Upper lobe of left lung (tissue), 4 donors: ENCODE measurements around the gene SRGAP3.

Source experiments
- CTCF ChIP-seq, 6 experiments: fragments of 450-650 bp in 4 of 6; fragments of 200-600 bp in 2 of 6; sonication (generic) in 2 of 6; IDR thresholded peaks; one replicate each; pipeline ENCODE4 v1.5.1; 2016 to 2019; ENCODE audit warnings: antibody characterized with exemption in 6 of 6
- EP300 ChIP-seq, 4 donors: sonication (generic); formaldehyde crosslinking; IDR thresholded peaks; one replicate each; pipeline ENCODE4 v1.5.1; 2017; ENCODE audit warnings: antibody characterized with exemption in 4 of 4, control low read depth in 2 of 4

DNA sequence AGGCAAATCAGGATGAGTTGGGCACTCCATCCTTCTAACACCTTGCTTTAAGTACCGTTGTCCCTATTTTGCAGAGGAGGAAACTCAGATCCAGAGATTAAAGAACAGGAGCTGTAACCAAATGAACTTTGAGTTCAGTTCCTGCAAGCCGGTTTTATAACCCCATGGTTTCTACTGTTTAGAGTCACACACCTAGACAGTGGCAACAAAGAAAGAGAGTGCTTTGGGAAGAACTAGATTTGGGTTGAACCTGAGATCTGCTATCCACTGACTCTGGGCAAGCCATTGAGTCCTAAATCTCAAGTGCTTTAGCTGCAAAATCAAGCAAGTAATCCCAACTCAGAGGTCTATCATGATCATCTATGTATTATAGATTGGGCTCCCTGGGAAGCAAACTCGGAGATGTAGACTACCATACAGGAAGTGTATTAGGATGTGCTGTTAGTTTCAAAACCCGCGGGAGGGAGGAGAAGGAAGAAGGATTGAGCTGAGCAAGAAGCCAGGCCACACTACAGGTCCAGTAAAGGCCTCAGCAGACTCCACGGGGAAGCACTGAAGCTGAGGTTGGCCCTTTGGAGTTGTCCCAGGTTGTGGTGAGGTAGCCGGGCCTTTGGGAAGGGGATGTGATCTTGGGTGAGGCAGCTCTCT is 42.2 kb downstream of the SRGAP3 start:
- TF ChIP-seq EP300 (IDR thresholded peaks at IDR 0.05) (no peak), CTCF (IDR thresholded peaks at IDR 0.05) (no peak)
